GM18861 (cell line): Measurements from ENCODE around the gene PTGES.

ENCODE experiments used
- ATAC-seq: cut with Tn5 transposase; IDR thresholded peaks from one replicate; pipeline ENCODE4 v1.9.1; 2021; ENCODE audit not compliant: unreplicated experiment

The PTGES gene

GRCh38 chr9:129695870-129696269 is 57.0 kb downstream of the PTGES start:
- ATAC-seq, result no peak

DNA sequence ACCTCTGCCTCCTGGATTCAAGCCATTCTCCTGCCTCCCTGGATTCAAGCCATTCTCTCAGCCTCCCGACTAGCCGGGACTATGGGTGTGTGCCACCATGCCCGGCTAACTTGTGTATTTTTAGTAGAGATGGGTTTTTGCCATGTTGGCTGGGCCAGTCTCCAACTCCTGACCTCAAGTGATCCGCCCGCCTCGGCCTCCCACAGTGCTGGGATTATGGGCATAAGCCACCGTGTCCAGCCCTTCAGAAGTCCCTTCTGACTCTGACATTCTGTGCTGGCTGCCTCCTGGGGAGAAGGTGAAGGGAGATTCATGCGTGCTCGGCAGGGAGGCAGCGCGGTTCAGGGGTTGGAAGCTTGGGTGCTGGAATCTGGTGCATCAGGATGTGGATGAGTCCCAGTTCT is 58.6 kb downstream of the PTGES start:
- ATAC-seq, result no peak

DNA sequence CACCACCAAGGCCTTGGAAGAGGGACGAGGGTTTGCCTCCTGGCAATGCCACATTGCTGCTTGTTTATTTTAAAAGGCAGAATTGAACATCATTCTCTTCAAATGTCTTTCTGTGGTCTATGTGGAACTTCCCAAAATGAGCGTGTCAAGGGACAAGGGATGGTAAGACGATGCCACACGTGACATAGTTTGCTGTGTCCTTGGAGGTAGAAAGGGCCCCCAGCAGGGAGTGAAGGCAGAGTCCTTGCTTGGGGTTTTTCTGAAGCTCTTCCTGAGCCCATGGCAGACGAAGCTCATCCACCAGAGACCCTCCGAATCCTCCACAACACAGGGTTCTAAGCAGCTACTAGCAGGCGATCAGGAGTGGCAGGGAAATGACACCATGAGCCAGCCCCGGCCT is 59.1 kb downstream of the PTGES start:
- ATAC-seq, result no peak

- no peak for ATAC-seq
Measured at GRCh38 chr9:129692534-129692933, 60.3 kb downstream of the PTGES start.
